Neural cell (in vitro differentiated cells): Measurements from ENCODE around the gene SLX4.

Source experiments
- POLR2AphosphoS5 ChIP-seq: IDR thresholded peaks from 2 replicates; pipeline ENCODE4 v1.6.1; 2012
- SMC3 ChIP-seq: fragments of 450-650 bp; conservative IDR thresholded peaks from 2 replicates; pipeline ENCODE4 v1.6.1; 2014; ENCODE audit warnings: antibody characterized with exemption, mild to moderate bottlenecking, moderate library complexity; ENCODE audit not compliant: poor library complexity

GRCh38 chr16:3643095-3643730 is 31.8 kb upstream of the SLX4 start:
- no peak for TF ChIP-seq POLR2AphosphoS5
- no peak for TF ChIP-seq SMC3
